ENCODE measurements around the gene DYNLRB1. TPM values are rescaled to one million over a fixed set of nuclear protein-coding genes. Genes with fewer than 3 reads are reported as not detected.

Gene DYNLRB1
- 49.0 and 53.1 TPM in 2 replicates for total RNA-seq

DNA sequence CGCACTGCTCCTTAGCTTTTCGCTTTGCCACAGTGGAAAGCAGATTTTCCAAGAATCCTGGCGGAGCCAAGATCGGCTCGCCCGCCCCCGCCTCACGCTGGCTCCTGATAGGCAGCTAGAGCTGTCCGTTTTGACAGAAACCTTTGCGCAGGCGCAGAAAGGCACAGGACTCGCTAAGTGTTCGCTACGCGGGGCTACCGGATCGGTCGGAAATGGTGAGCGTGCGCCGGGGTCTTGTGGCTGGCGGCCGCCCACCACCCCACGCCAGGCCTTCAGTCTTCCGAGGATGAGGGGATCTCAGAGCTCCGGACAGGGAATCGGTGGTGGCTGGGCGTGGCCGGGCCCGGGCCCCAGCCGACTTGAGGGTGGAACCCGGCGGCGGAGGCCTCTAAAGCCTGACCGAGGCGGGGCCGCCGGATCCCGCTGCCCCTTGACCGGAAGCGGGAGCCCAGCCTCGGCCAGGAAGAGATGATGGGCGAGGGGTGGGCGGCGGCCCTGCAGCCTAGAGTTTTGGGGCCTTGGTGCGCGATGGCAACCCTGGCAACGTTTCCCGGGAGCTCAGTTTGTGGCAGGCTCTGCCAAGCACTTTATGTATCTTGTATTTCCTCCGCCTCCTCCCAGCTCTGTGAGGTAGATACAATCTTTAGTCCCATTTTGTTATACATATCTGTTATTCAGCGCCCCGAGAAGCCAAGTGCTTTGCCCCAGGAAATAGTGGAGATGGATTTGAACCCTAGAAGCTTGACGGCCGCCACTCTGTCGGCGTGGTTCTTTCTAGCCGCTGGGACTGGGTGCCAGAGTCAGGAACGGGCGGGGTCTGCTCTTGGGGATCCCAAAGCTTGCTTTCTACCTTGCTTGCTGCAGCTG, at the start of gene DYNLRB1:
Gene DYNLRB1 (plus strand): TSS at position 176 of the 867 bp plus-strand sequence. CDS start 37 bp downstream, at position 213.

DNA sequence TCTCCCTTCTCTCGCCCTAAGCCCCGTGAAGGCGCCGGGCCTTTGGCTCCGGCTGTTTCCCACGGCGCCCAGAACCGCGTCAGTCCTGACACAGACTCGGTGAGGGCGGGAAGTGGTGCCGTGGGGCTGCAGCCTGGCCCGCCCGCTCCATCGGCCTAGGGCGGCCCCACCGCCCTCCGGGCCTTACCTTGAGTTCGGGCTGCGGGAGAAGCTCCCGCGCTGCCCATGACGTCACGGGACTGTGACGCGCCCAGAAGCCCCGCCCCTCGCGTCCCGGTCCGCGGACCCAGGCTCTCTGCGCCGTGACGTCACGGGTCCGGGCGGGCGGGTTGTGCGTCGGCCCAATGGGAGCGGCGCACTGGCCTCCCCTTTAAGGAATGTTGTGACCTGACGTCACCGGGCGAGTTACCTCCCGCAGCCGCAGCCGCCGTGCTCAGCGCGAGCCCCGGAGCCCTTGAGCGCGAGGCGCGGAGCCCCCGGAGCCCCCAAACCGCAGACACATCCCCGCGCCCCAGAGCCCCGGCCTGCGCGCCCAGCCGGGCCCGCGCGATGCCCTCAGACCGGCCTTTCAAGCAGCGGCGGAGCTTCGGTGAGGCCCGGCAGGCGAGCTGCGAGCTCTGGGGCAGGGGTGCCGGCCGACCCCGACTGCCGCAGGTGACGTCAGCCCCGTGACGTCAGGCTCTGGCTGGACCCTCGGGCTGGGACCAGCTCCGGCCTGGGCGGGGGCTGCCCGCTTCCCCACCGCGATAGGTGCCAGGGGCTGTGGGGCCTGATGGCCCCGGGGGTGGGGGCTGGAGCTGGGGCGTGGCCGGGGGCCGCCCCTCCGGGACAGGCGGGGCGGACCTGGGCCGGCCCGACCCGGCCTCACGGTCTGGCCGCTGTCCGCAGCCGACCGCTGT, 42.3 kb downstream of the DYNLRB1 start, which contains the start of gene MAP1LC3A:
Gene MAP1LC3A (plus strand): TSS at position 399 of the 899 bp plus-strand sequence. CDS start 151 bp downstream, at position 550.

Other genes with a start within 250 kb of the DYNLRB1 start
- gene AHCY, start 213.1 kb upstream of the DYNLRB1 start, total RNA-seq = 70.3 and 92.1 TPM in 2 replicates
- gene ITCH, start 153.1 kb upstream of the DYNLRB1 start, total RNA-seq = 69.2 and 71.3 TPM in 2 replicates
- 14.1 and 52.8 TPM in 2 replicates for gene MAP1LC3A, start 42.3 kb downstream of the DYNLRB1 start, total RNA-seq
- 6.6 and 8.0 TPM in 2 replicates for gene PIGU, start 160.7 kb downstream of the DYNLRB1 start, total RNA-seq
- gene TP53INP2, start 187.9 kb downstream of the DYNLRB1 start, total RNA-seq = 4.2 and 4.5 TPM in 2 replicates

Data from smooth muscle cell of trachea (primary cell).